Occipital lobe (tissue), 2 donors: ENCODE measurements around the gene OR1J2. TPM values are rescaled to one million over a fixed set of nuclear protein-coding genes. Genes with fewer than 3 reads are reported as not detected.
A peak's percentile ranks its signal among the peaks of the same experiment; 100 is the strongest.
"Not testable (repeated sequence)": the region's sequence is repeated elsewhere in the genome, so short reads cannot be mapped to it uniquely, and the experiment has no call there.

Experiments used
- DNase-seq: peaks from one replicate; lab custom pipeline; 2025; lab: John Stamatoyannopoulos, UW
- total RNA-seq: library from RNA; depleted of rRNA; stranded (reverse); fragments of >200 nt; gene quantifications from one replicate; pipeline ENCODE4 v1.2.3, GENCODE V29; 2014

Gene OR1J2
- not detected for total RNA-seq

- no peak for DNase-seq
Observed at GRCh38 chr9:122510502-122510901, at the start of gene OR1J2. Gene OR1J2 (plus strand): TSS chr9:122510802. CDS start chr9:122510802, 0 bp downstream.

GRCh38 chr9:122463828-122464632 lies 46.6 kb upstream of the OR1J2 start:
- DNase-seq = no peak

- DNase-seq = peak; percentile 74
Observed at GRCh38 chr9:122464633-122465567, 45.7 kb upstream of the OR1J2 start.

GRCh38 chr9:122466456-122466855 lies 44.1 kb upstream of the OR1J2 start:
- DNase-seq = no peak

GRCh38 chr9:122468735-122469134 lies 41.9 kb upstream of the OR1J2 start:
- no peak for DNase-seq

GRCh38 chr9:122474561-122474960 lies 36.0 kb upstream of the OR1J2 start:
- DNase-seq = no peak

DNA sequence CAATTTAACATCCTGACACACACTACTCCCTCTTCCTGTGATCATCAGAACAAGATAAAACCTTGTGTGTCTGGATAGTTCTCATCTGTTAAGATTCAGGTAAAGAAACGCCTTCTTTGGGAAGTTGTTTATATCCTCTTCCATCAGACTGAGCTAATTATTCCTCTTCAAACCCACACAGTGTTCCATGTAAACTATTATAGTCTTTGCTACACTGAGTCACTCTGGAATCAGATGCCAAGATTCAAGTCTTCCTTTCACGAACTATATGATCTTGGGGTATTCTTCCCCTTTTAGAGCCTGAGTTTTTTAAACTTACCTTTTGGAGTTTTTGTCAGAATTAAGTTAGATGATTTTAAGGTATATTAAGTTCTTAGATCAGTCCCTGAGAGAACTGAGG lies 34.9 kb upstream of the OR1J2 start:
- DNase-seq = no peak

- no peak for DNase-seq
Observed at GRCh38 chr9:122477346-122477745, 33.3 kb upstream of the OR1J2 start.

DNA sequence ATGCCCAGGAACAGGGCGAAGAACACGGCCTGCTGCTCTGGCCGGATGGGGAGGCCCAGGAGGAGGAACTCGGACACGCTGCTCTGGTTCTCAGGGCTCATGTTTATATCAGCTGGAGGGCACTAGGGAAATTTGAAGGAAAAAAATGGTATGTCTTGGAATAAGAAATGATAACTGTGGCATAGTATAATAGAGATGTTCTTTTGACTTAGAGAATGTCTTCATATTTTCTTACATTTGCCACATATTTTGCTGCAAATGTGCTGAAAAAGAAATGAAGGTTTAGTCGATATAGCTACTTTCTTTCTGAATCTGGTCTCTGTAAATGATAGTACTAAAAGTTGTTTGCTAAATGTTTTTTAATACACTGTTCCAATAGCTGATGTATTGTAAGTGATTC lies 32.8 kb upstream of the OR1J2 start, which contains the start of gene OR1J1:
Gene OR1J1, minus strand, starts transcription at position 101 of the 400 bp plus-strand sequence. Its CDS starts 0 bp downstream, at position 101.
- no peak for DNase-seq

DNA sequence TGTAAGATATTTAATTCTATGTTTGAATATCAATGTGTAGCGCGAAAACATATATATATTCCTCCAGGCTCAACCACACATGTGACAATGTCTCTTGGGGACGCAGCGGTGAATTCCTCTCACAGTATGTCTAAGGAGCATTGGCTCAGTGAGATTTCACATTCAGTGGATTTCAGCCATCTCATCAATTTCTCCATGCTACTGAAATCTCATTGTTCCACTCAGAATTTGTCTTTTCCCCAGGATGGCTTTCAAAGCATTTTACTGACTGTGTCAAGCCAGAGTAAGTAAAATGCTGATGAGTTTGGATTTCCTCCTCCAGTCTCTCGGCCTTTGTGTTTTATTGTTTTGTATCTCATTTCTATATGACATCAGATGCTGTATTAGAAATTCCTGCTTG lies 31.5 kb upstream of the OR1J2 start:
- no peak for DNase-seq

DNA sequence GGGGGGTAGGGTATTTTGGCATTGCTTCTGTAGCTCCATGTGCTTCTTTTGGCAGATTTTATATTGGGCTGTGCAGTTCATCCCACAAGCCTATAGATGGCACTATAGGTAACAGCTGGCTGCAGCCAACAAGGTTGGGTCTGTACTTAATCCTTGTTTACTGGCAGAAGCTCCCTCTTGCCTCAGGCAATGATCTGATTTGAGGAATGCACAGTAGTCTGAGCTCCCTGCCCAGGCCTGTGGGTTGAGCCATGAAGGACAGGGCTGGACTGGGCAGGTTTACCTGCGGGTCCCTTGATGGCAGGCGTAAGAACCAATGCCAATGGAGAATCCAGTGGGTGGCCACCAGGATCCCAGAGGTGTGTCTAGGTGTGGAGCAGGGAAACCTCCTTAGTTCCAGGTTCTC lies 11.7 kb upstream of the OR1J2 start:
- DNase-seq = no peak

DNA sequence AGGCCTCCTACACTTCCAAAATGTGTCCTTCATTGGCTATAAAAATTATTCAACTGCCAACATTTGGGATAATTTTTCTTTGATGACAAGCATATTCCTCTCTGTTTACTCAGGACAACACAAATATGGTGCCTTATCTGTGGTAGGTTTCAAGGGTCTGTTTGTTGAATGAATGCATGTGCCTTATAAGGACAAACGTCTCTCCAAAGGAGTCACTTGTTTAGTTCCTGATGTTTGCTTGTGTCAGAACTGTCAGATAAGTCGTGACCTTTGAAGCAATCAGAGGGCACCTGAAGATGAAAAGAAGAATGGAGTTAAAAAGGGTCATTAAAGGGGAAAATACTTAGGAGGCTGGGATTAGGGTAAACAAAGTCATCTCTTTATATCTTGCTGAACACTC lies 3.6 kb upstream of the OR1J2 start:
- no peak for DNase-seq

DNA sequence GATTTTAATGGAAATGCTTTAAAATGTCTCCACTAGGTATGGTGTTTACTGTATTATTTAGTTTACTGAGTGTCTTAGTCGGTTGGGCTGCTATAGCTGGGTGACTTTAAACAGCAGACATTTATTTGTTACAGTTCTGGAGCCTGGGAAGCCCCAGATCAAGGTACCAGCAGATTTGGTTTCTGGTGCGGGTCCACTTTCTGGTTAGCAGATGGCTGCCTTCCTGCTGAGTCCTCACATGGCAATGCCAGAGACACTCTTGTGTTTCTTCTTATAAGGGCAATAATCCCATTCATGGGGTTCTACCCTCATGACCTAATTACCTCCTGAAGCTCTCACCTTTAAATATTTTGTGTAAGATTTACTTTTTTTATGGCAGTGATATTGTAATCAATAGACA lies 7.6 kb downstream of the OR1J2 start:
- no peak for DNase-seq

DNA sequence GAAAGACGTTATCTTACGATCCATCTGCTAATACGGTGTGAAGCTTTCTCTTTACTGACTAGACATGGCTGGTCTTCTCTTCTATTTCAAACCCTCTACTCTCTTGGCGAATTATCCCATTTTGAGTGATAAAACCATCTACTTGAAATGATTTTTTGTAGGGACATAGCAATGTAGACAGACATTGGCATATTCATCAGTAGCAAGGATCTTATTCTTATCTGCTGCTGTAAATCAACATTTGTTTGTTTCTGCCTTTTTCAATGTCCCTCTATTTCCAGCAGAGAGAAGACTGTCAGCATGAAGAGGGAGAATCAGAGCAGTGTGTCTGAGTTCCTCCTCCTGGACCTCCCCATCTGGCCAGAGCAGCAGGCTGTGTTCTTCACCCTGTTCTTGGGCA lies 8.2 kb downstream of the OR1J2 start, which contains the start of gene OR1J4:
Gene OR1J4, plus strand, starts transcription at position 301 of the 400 bp plus-strand sequence. Its CDS starts 0 bp downstream, at position 301.
- DNase-seq = no peak

- DNase-seq = no peak
Observed at GRCh38 chr9:122519376-122519775, 8.8 kb downstream of the OR1J2 start.

DNA sequence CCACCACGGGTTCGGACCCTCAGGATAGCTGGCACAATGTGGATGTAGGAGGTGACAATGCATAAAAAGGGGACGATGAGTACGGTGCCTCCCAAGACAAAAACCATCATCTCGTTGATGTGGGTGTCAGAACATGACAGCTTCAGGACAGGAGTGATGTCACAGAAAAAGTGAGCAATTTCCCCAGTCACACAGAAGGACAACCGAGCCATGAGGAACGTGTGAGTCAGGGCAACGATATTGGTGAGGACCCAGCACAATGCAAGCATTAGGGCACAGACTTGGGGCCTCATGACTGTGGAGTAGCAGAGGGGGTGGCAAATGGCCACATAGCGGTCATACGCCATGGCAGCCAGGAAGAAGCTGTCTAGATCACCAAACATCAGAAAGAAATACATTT lies 16.0 kb downstream of the OR1J2 start:
- no peak for DNase-seq

GRCh38 chr9:122527193-122527592 lies 16.6 kb downstream of the OR1J2 start, which contains the start of gene OR1N1:
Gene OR1N1 (minus strand): TSS chr9:122527293. CDS start chr9:122527293, 0 bp downstream.
- no peak for DNase-seq

- not testable (repeated sequence) for DNase-seq
Observed at GRCh38 chr9:122531157-122531556, 20.6 kb downstream of the OR1J2 start.

- DNase-seq = no peak
Observed at GRCh38 chr9:122536134-122536533, 25.5 kb downstream of the OR1J2 start.

DNA sequence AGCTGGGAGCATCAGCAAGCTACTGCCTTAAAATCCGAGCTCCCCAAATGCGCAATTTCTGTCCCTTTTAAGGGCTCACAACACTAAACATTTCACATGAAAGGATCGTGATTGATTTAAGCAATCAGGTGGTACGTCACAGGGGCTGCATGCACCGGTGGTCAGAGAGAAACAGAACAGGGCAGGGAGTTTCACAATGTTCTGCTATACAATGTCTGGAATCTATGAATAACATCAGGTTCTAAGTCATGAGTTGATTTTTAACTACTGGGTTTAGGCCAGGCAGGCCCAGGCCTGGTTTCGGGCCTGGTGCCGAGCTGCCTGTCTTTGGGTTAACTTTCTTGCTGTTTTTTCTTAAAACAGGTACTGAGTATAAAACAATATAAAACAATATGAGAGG lies 26.5 kb downstream of the OR1J2 start:
- not testable (repeated sequence) for DNase-seq

- DNase-seq = no peak
Observed at GRCh38 chr9:122538757-122539156, 28.2 kb downstream of the OR1J2 start.

DNA sequence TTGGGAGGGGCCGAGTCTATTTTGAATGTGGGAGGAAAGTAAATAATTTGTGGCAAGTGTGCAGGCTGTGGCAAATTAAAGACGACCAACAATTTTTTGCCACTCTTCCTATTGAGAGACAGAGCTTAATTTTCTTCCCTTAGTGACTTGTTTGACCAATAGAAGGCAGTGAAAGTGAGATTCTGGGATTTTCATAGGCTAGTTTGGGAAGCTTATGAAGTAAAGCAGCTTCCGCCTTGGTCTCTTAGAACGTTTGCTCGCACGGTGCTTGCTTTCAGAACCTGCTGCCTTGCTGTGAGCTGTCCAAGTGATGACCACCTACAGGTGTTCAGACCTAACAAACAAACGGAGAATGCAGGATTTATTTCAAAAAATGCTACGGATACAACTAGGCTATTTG lies 35.6 kb downstream of the OR1J2 start:
- no peak for DNase-seq
